ENCODE measurements around the gene PRR16. TPM values are rescaled to one million over a fixed set of nuclear protein-coding genes. Genes with fewer than 3 reads are reported as not detected.

Gene PRR16
- total RNA-seq, 1 experiment from 2014 or later, result not detected

- Histone ChIP-seq H3K36me3 (ENCODE audit: insufficient read depth, low read length, poor library complexity, severe bottlenecking) (no peaks in the 10 kb centered on the region), H3K4me3 (ENCODE audit: low read depth, low read length, poor library complexity, severe bottlenecking) (no peak overlapping the region), H3K4me1 (ENCODE audit: insufficient read depth, low read length, poor library complexity, severe bottlenecking) (no peaks in the 10 kb centered on the region), H3K27me3 (replicated peaks; ENCODE audit: insufficient read depth, low read depth, low read length, poor library complexity) (no peaks in the 10 kb centered on the region), H3K9me3 (ENCODE audit: low read depth, low read length, poor library complexity, severe bottlenecking) (no peaks in the 10 kb centered on the region), H3K27ac (ENCODE audit: low read depth, low read length, poor library complexity, severe bottlenecking) (no peak overlapping the region)
- BruUV-seq (replicated peaks), result no TSS peak
- intact Hi-C loops (cut with micrococcal nuclease; ENCODE audit: unreplicated experiment), result no loop called here
- TF ChIP-seq CTCF (conservative IDR thresholded peaks at IDR 0.05; ENCODE audit: low read depth, low read length), result no peak
- TF ChIP-seq EZH2 (IDR thresholded peaks at IDR 0.05; ENCODE audit: borderline replicate concordance, low read depth, low read length, poor library complexity, severe bottlenecking), result no peak
- POLR2A ChIA-PET (ENCODE audit: low non-redundant PET), result no interaction called here
- no peak for DNase-seq (ENCODE audit: low spot score)
- CTCF ChIA-PET, result no interaction called here
These were observed 176.7 kb downstream of the PRR16 start for GRCh38 chr5:120640778-120641177.

- H3K27ac ChIP-seq (ENCODE audit: low read depth, low read length, poor library complexity, severe bottlenecking), result no peak overlapping the region
- ChIA-PET CTCF (no interaction called here), POLR2A (ENCODE audit: low non-redundant PET) (no interaction called here)
- H3K4me1 ChIP-seq (ENCODE audit: insufficient read depth, low read length, poor library complexity, severe bottlenecking), result no peaks in the 10 kb centered on the region
- H3K4me3 ChIP-seq (ENCODE audit: low read depth, low read length, poor library complexity, severe bottlenecking), result no peak overlapping the region
- H3K27me3 ChIP-seq (replicated peaks; ENCODE audit: insufficient read depth, low read depth, low read length, poor library complexity), result no peaks in the 10 kb centered on the region
- H3K36me3 ChIP-seq (ENCODE audit: insufficient read depth, low read length, poor library complexity, severe bottlenecking), result no peaks in the 10 kb centered on the region
- H3K9me3 ChIP-seq (ENCODE audit: low read depth, low read length, poor library complexity, severe bottlenecking), result no peaks in the 10 kb centered on the region
- BruUV-seq (replicated peaks), result no TSS peak
- no peak for TF ChIP-seq CTCF (conservative IDR thresholded peaks at IDR 0.05; ENCODE audit: low read depth, low read length)
- TF ChIP-seq EZH2 (IDR thresholded peaks at IDR 0.05; ENCODE audit: borderline replicate concordance, low read depth, low read length, poor library complexity, severe bottlenecking), result no peak
- no peak for DNase-seq (ENCODE audit: low spot score)
- intact Hi-C loops (cut with micrococcal nuclease; ENCODE audit: unreplicated experiment), result no loop called here
These were observed 180.4 kb downstream of the PRR16 start for GRCh38 chr5:120644516-120644915.

GRCh38 chr5:120655828-120656435 is 191.8 kb downstream of the PRR16 start:
- H3K4me1 ChIP-seq (ENCODE audit: insufficient read depth, low read length, poor library complexity, severe bottlenecking), result no peaks in the 10 kb centered on the region
- H3K27ac ChIP-seq (ENCODE audit: low read depth, low read length, poor library complexity, severe bottlenecking), result no peak overlapping the region
- no TSS peak for BruUV-seq (replicated peaks)
- no peak overlapping the region for H3K4me3 ChIP-seq (ENCODE audit: low read depth, low read length, poor library complexity, severe bottlenecking)
- POLR2A ChIA-PET (ENCODE audit: low non-redundant PET), result no interaction called here
- DNase-seq (ENCODE audit: low spot score), result peak; percentile 60
- no peaks in the 10 kb centered on the region for H3K9me3 ChIP-seq (ENCODE audit: low read depth, low read length, poor library complexity, severe bottlenecking)
- peak; percentile 80 for TF ChIP-seq CTCF (conservative IDR thresholded peaks at IDR 0.05; ENCODE audit: low read depth, low read length)
- no peak for TF ChIP-seq EZH2 (IDR thresholded peaks at IDR 0.05; ENCODE audit: borderline replicate concordance, low read depth, low read length, poor library complexity, severe bottlenecking)
- H3K27me3 ChIP-seq (replicated peaks; ENCODE audit: insufficient read depth, low read depth, low read length, poor library complexity), result no peaks in the 10 kb centered on the region
- H3K36me3 ChIP-seq (ENCODE audit: insufficient read depth, low read length, poor library complexity, severe bottlenecking), result no peaks in the 10 kb centered on the region
- intact Hi-C loops (cut with micrococcal nuclease; ENCODE audit: unreplicated experiment), result loop anchor here (2.0 to 5.0 kb wide), 3 partner anchors 147 to 1293 kb away; no protein-coding TSS in a partner anchor
- CTCF ChIA-PET, result no interaction called here
